HEK293 (cell line): ENCODE data around the gene TNXB.
A peak's percentile ranks its signal among the peaks of the same experiment; 100 is the strongest.

Source experiments
- CTCF ChIA-PET: fragments of 350-600 bp; formaldehyde crosslinking; extraction: SDS; loops from one replicate; lab custom pipeline; 2021; ENCODE audit warnings: antibody characterized with exemption; lab: Yijun Ruan, JAX
- POLR2A ChIA-PET: fragments of 300-600 bp; formaldehyde crosslinking; extraction: SDS; loops from one replicate; lab custom pipeline; 2020; ENCODE audit warnings: antibody characterized with exemption, inconsistent platforms; lab: Yijun Ruan, JAX
- H3K27ac ChIP-seq: fragments of 200-500 bp; sonication (Bioruptor generic); 2 replicates; pipeline ENCODE4 v1.5.1; 2014; ENCODE audit warnings: low read depth, low read length, control low read depth, inconsistent platforms; ENCODE audit errors: extremely low read depth
- H3K36me3 ChIP-seq, 2 experiments: fragments of 200-500 bp in 1 of 2; sonication (Bioruptor generic) in 1 of 2; 1 replicate in 1 of 2; 2 replicates in 1 of 2; pipeline ENCODE4 v1.5.1; 2014 to 2017; ENCODE audit warnings: inconsistent platforms in 2 of 2, low read length in 2 of 2; ENCODE audit not compliant: control insufficient read depth in 2 of 2, insufficient read depth in 1 of 2
- H3K4me1 ChIP-seq: fragments of 200-500 bp; sonication (Bioruptor generic); 2 replicates; pipeline ENCODE4 v1.5.1; 2014; ENCODE audit warnings: mild to moderate bottlenecking, low read length, inconsistent platforms; ENCODE audit not compliant: control insufficient read depth, insufficient read depth
- H3K4me3 ChIP-seq: 2 replicates; pipeline ENCODE4 v1.5.1; 2011; ENCODE audit warnings: low read depth, mild to moderate bottlenecking, control low read depth, low read length, moderate library complexity
- H3K9me3 ChIP-seq: fragments of 200-500 bp; sonication (Bioruptor generic); 2 replicates; pipeline ENCODE4 v1.5.1; 2014; ENCODE audit warnings: low read depth, low read length, inconsistent platforms; ENCODE audit not compliant: control insufficient read depth, insufficient read depth
- BCL11A ChIP-seq: fragments of 450-650 bp; formaldehyde crosslinking; IDR thresholded peaks from 2 replicates; pipeline ENCODE4 v1.5.1; 2016; ENCODE audit warnings: low read depth, missing biosample characterization, missing genetic modification characterization
- EGR2 ChIP-seq: fragments of 450-650 bp; formaldehyde crosslinking; IDR thresholded peaks from 2 replicates; pipeline ENCODE4 v1.5.1; 2016; ENCODE audit warnings: low read depth, missing biosample characterization, missing genetic modification characterization
- FEZF1 ChIP-seq: fragments of 450-650 bp; formaldehyde crosslinking; IDR thresholded peaks from 2 replicates; pipeline ENCODE4 v1.5.1; 2016; ENCODE audit warnings: missing biosample characterization, missing genetic modification characterization
- GFI1B ChIP-seq: fragments of 450-650 bp; formaldehyde crosslinking; IDR thresholded peaks from 2 replicates; pipeline ENCODE4 v1.5.1; 2016; ENCODE audit warnings: missing biosample characterization, missing genetic modification characterization
- GLI4 ChIP-seq: fragments of 450-650 bp; formaldehyde crosslinking; IDR thresholded peaks from 2 replicates; pipeline ENCODE4 v1.5.1; 2016; ENCODE audit warnings: missing biosample characterization, missing genetic modification characterization
- GLIS2 ChIP-seq: fragments of 450-650 bp; formaldehyde crosslinking; IDR thresholded peaks from 2 replicates; pipeline ENCODE4 v1.5.1; 2016; ENCODE audit warnings: missing biosample characterization, missing genetic modification characterization
- KLF9 ChIP-seq: fragments of 450-650 bp; formaldehyde crosslinking; IDR thresholded peaks from 2 replicates; pipeline ENCODE4 v1.5.1; 2016; ENCODE audit warnings: missing biosample characterization, missing genetic modification characterization, low read depth
- MEIS1 ChIP-seq: sonication (generic); formaldehyde crosslinking; IDR thresholded peaks from 2 replicates; pipeline ENCODE4 v1.8.1; 2022; ENCODE audit warnings: missing genetic modification reagents, mild to moderate bottlenecking, borderline replicate concordance
- PRDM1 ChIP-seq: fragments of 450-650 bp; formaldehyde crosslinking; IDR thresholded peaks from 2 replicates; pipeline ENCODE4; 2016; ENCODE audit warnings: missing biosample characterization, missing genetic modification characterization
- RBAK ChIP-seq: fragments of 450-650 bp; formaldehyde crosslinking; IDR thresholded peaks from 2 replicates; pipeline ENCODE4 v1.5.1; 2016; ENCODE audit warnings: missing biosample characterization, missing genetic modification characterization
- REPIN1 ChIP-seq: fragments of 450-650 bp; formaldehyde crosslinking; IDR thresholded peaks from 2 replicates; pipeline ENCODE4 v1.5.1; 2017; ENCODE audit warnings: missing biosample characterization, missing genetic modification characterization, low read depth
- SP3 ChIP-seq: fragments of 450-650 bp; formaldehyde crosslinking; IDR thresholded peaks from 2 replicates; pipeline ENCODE4 v1.5.1; 2016; ENCODE audit warnings: missing biosample characterization, missing genetic modification characterization
- ZBTB10 ChIP-seq: fragments of 450-650 bp; formaldehyde crosslinking; IDR thresholded peaks from 2 replicates; pipeline ENCODE4 v1.5.1; 2016; ENCODE audit warnings: missing biosample characterization, missing genetic modification characterization
- ZBTB20 ChIP-seq: fragments of 450-650 bp; formaldehyde crosslinking; IDR thresholded peaks from 2 replicates; pipeline ENCODE4 v1.5.1; 2016; ENCODE audit warnings: missing biosample characterization, missing genetic modification characterization
- ZNF266 ChIP-seq: fragments of 450-650 bp; formaldehyde crosslinking; IDR thresholded peaks from 2 replicates; pipeline ENCODE4 v1.5.1; 2016; ENCODE audit warnings: missing biosample characterization, missing genetic modification characterization, low read depth
- ZNF366 ChIP-seq: fragments of 450-650 bp; formaldehyde crosslinking; conservative IDR thresholded peaks from 2 replicates; pipeline ENCODE4 v1.5.1; 2016; ENCODE audit warnings: missing biosample characterization, missing genetic modification characterization
- ZNF416 ChIP-seq: fragments of 450-650 bp; formaldehyde crosslinking; IDR thresholded peaks from 2 replicates; pipeline ENCODE4 v1.5.1; 2016; ENCODE audit warnings: missing biosample characterization, missing genetic modification characterization
- ZNF501 ChIP-seq: fragments of 450-650 bp; formaldehyde crosslinking; IDR thresholded peaks from 2 replicates; pipeline ENCODE4 v1.5.1; 2016; ENCODE audit warnings: missing biosample characterization, missing genetic modification characterization
- ZNF610 ChIP-seq: fragments of 450-650 bp; formaldehyde crosslinking; IDR thresholded peaks from 2 replicates; pipeline ENCODE4 v1.5.1; 2016; ENCODE audit warnings: missing biosample characterization, missing genetic modification characterization, borderline replicate concordance
- ZNF747 ChIP-seq: fragments of 450-650 bp; formaldehyde crosslinking; IDR thresholded peaks from 2 replicates; pipeline ENCODE4 v1.5.1; 2016; ENCODE audit warnings: missing biosample characterization, missing genetic modification characterization
- ZNF791 ChIP-seq: fragments of 450-650 bp; formaldehyde crosslinking; IDR thresholded peaks from 2 replicates; pipeline ENCODE4 v1.5.1; 2016; ENCODE audit warnings: missing biosample characterization, missing genetic modification characterization
- TF ChIP-seq, protein P1 (sequence below): fragments of 450-650 bp; formaldehyde crosslinking; IDR thresholded peaks from 2 replicates; pipeline ENCODE4 v1.5.1; 2016; ENCODE audit warnings: missing biosample characterization, missing genetic modification characterization, borderline replicate concordance

The TNXB gene

DNA sequence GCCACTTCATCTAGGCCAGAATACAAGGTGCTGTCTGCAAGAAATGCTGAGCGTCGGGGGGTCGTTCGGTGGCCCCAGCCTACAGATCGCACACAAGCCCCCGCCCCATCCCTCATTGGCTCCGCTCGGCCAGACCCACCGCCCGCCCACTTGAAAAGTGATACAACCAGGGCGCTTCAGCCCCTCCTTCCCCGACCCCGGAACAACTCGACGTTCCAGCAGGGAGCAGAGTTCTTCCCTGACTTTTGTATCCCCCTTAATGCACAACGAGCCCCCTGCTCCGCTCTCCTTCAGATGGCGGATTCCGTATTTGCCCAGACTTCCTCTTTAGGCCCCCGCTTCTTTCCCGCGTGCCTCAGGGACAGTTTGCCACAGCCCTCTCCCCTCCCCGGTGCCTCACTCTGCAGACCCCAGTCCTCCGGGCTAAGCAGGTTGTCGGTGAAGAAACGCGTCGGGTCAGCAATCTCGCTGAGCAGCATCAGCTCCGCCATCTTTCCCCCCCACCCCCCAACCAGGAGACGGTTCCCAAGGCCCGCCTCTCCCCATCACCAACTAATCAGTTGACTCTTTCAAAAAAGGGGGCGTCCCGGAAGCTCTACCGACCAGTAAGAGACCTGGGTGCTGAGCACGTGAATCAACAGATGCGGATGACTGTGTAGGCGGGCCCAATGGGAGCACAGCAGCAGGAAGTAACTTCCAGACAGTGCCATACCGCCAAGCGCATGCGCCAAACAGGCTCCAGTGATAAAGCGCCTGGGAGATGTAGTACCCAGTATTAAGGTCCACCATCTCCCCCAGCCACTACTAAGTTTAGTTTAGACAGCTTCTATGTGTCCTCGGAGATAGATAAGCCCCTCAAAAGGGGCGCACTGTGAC is 18.8 kb upstream of the TNXB start, which contains the start of gene ATF6B (continued):
- TF ChIP-seq, protein P1, sequence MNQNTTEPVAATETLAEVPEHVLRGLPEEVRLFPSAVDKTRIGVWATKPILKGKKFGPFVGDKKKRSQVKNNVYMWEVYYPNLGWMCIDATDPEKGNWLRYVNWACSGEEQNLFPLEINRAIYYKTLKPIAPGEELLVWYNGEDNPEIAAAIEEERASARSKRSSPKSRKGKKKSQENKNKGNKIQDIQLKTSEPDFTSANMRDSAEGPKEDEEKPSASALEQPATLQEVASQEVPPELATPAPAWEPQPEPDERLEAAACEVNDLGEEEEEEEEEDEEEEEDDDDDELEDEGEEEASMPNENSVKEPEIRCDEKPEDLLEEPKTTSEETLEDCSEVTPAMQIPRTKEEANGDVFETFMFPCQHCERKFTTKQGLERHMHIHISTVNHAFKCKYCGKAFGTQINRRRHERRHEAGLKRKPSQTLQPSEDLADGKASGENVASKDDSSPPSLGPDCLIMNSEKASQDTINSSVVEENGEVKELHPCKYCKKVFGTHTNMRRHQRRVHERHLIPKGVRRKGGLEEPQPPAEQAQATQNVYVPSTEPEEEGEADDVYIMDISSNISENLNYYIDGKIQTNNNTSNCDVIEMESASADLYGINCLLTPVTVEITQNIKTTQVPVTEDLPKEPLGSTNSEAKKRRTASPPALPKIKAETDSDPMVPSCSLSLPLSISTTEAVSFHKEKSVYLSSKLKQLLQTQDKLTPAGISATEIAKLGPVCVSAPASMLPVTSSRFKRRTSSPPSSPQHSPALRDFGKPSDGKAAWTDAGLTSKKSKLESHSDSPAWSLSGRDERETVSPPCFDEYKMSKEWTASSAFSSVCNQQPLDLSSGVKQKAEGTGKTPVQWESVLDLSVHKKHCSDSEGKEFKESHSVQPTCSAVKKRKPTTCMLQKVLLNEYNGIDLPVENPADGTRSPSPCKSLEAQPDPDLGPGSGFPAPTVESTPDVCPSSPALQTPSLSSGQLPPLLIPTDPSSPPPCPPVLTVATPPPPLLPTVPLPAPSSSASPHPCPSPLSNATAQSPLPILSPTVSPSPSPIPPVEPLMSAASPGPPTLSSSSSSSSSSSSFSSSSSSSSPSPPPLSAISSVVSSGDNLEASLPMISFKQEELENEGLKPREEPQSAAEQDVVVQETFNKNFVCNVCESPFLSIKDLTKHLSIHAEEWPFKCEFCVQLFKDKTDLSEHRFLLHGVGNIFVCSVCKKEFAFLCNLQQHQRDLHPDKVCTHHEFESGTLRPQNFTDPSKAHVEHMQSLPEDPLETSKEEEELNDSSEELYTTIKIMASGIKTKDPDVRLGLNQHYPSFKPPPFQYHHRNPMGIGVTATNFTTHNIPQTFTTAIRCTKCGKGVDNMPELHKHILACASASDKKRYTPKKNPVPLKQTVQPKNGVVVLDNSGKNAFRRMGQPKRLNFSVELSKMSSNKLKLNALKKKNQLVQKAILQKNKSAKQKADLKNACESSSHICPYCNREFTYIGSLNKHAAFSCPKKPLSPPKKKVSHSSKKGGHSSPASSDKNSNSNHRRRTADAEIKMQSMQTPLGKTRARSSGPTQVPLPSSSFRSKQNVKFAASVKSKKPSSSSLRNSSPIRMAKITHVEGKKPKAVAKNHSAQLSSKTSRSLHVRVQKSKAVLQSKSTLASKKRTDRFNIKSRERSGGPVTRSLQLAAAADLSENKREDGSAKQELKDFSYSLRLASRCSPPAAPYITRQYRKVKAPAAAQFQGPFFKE (tag by site-specific recombination) = no peak
- TF ChIP-seq SP3 (peak; percentile 89), ZNF366 (tag by site-specific recombination) (no peak), REPIN1 (tag by site-specific recombination) (0 out of 2 replicates have a peak, but pooled peaks have one; percentile 3), FEZF1 (tag by site-specific recombination) (no peak), KLF9 (tag by site-specific recombination) (peak; percentile 73; the same call in 1 of the 2 replicates), EGR2 (tag by site-specific recombination) (peak; percentile 61; the same call in 1 of the 2 replicates), ZBTB20 (tag by site-specific recombination) (peak; percentile 55; the same call in 1 of the 2 replicates), ZNF501 (tag by site-specific recombination) (no peak)

- ChIA-PET CTCF (interaction anchor here (0.6 to 5.6 kb wide), 5 partner anchors 9 to 859 kb away, joined by 3 to 65 read pairs (median 5); no protein-coding TSS in a partner anchor), POLR2A (interaction anchor here (1.1 to 4.2 kb wide), 11 partner anchors 16 to 845 kb away, joined by 3 to 38 read pairs (median 7); partner anchors contain the start of genes EGFL8, HSPA1B, PBX2 and PRRT1)
- H3K27ac ChIP-seq = peak overlapping the region; percentile 84; the same call in 1 of the 2 replicates
- no peaks in the 10 kb centered on the region for H3K9me3 ChIP-seq
- TF ChIP-seq PRDM1 (tag by site-specific recombination) (peak; percentile 51), GLIS2 (tag by site-specific recombination) (no peak)
- peaks cover 13% of the 10 kb centered on the region for H3K4me1 ChIP-seq
- H3K4me3 ChIP-seq = peak overlapping the region; percentile 80
- peaks cover 28 to 38% of the 10 kb centered on the region in 2 experiments; a peak in 2 of 3 replicates for H3K36me3 ChIP-seq
Observed at GRCh38 chr6:32127409-32127716, 18.2 kb upstream of the TNXB start.

DNA sequence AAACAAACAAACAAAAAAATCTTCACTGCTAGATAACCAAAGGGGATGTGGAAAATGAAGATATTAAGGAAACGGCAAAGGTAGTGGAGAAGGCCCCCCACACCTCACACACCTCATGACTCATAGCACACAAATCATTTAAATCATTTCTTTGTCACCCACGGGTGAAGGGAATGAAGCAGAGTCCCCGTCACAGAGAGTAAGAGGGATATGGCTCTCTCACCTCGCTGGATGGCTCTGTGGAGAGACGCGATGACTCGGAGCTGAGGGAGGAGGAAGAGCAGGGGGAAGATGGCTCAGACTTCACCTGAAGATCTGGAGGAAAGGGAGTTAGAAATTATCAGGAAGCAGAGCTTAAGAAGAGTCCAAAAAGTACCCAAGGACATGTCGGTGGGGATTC is 17.7 kb upstream of the TNXB start:
- Histone ChIP-seq H3K4me1 (peaks cover 13% of the 10 kb centered on the region), H3K9me3 (no peaks in the 10 kb centered on the region), H3K36me3 (peaks cover 33 to 41% of the 10 kb centered on the region in 2 experiments; a peak in 2 of 3 replicates), H3K4me3 (peak overlapping the region; percentile 80), H3K27ac (no peak overlapping the region)
- ChIA-PET CTCF (interaction anchor here (0.6 to 5.6 kb wide), 5 partner anchors 9 to 999 kb away, joined by 3 to 65 read pairs (median 4); no protein-coding TSS in a partner anchor), POLR2A (interaction anchor here (1.6 to 4.2 kb wide), 2 partner anchors 25 to 31 kb away, joined by 5 to 38 read pairs; partner anchors contain the start of gene PRRT1)
- TF ChIP-seq ZNF266 (tag by site-specific recombination) (no peak), ZNF747 (no peak), ZNF791 (tag by site-specific recombination) (no peak), ZNF610 (tag by site-specific recombination) (no peak), ZNF416 (tag by site-specific recombination) (no peak), ZNF366 (tag by site-specific recombination) (no peak), RBAK (tag by site-specific recombination) (no peak), GLI4 (tag by site-specific recombination) (no peak), BCL11A (tag by site-specific recombination) (no peak), SP3 (no peak), ZBTB10 (tag by site-specific recombination) (no peak), GFI1B (tag by site-specific recombination) (no peak), MEIS1 (CRISPR knock-in tag) (no peak)
